AG09309 (cell line): ENCODE results near the gene TNIP2.

ENCODE experiments used
- DNase-seq: peaks from one replicate; pipeline ENCODE4 v3.0.0-alpha.2; 2010; ENCODE audit warnings: low read depth
- H3K4me3 ChIP-seq: 2 replicates; pipeline ENCODE4 v1.5.1; 2011; ENCODE audit warnings: mild to moderate bottlenecking, low read depth, low read length, moderate library complexity; ENCODE audit not compliant: control insufficient read depth
- TF ChIP-seq, protein P1 (sequence below): IDR thresholded peaks from 2 replicates; pipeline ENCODE4 v1.5.1; 2011; ENCODE audit warnings: mild to moderate bottlenecking, low read depth, low read length, inconsistent platforms; ENCODE audit not compliant: insufficient read depth, control insufficient read depth; ENCODE audit errors: missing control alignments

TNIP2 gene

DNA sequence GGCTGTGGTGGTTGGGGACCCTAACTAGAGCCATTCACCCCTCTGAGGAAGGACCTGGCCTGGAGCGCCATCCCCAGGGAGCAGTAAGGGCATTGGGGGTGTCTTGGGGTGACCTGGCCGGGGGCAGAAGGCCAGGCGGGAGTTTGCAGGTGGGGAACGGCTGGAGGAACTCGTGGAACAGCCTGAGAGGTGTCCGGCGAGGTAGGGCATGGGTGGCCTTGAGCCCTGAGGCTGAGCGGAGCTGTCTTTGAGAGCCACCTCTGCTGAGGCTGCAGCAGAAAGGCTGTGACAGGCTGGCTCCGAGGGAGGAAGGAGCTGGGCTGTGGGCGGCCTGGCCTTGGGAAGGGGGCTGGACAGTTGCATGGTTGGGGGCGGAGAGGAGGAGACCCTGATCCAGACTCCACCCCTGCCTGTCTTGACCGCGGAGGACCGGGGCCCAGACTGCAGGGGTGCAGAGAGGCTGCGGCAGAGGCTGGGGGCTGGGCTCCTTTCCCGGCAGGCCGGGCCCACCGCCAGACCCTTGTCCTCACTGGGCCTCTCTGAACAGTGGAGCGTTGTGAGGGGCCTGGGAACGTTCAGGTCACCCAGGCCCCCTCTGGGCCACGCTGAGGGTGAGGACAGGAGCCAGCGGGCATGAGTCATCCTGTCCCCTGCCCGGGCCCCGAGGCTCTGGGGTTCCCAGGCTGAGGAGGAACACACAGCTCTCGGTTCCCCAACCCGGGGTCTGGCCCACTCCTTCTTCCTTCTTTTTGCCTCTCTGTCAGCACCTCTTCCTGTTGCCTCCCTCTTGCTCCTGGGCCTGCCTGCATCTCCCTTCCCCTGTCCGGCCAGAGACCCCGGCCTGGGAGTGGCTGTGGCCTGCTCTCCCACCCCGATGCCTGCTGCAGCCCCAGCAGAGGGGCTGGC is 44.8 kb upstream of the TNIP2 start:
- TF ChIP-seq, protein P1, sequence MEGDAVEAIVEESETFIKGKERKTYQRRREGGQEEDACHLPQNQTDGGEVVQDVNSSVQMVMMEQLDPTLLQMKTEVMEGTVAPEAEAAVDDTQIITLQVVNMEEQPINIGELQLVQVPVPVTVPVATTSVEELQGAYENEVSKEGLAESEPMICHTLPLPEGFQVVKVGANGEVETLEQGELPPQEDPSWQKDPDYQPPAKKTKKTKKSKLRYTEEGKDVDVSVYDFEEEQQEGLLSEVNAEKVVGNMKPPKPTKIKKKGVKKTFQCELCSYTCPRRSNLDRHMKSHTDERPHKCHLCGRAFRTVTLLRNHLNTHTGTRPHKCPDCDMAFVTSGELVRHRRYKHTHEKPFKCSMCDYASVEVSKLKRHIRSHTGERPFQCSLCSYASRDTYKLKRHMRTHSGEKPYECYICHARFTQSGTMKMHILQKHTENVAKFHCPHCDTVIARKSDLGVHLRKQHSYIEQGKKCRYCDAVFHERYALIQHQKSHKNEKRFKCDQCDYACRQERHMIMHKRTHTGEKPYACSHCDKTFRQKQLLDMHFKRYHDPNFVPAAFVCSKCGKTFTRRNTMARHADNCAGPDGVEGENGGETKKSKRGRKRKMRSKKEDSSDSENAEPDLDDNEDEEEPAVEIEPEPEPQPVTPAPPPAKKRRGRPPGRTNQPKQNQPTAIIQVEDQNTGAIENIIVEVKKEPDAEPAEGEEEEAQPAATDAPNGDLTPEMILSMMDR = no peak
- H3K4me3 ChIP-seq = no peak overlapping the region
- DNase-seq = no peak

DNA sequence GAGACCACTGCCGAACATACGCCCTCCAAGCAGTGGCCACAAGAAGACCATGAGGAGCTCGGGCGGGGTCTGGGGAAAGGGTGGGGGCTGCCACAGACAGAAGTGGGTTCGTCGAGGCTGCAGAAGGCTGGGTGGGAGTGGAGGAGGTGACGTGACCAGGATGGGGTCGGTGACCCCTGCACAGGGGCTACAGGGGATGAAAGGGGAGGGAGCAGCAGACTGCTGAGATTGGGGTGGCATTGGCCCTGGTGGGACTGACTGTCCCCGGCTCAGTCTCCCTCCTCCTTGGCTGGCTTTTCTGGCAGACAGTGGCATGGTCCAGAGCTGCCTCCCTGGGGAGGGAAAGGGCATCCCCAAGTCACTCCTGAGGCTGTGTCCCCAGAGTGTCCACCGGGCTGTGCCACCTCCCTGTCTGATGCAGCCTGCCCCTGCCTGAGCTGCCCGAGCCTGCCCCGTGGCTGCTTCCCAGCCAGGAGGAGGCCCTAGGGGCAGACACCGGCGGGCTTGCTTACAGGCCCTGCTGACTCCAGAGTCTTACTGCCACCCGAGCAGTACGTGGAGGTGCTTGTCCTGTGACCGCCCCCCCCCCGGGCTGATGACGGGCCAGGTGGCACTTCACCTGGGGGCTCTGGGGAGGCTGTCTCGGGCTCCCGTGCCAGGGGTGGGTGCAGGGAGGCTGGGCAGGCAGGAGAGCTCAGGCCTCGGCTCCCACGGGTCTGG is 44.0 kb upstream of the TNIP2 start:
- TF ChIP-seq, protein P1 = no peak
- no peak overlapping the region for H3K4me3 ChIP-seq
- no peak for DNase-seq

DNA sequence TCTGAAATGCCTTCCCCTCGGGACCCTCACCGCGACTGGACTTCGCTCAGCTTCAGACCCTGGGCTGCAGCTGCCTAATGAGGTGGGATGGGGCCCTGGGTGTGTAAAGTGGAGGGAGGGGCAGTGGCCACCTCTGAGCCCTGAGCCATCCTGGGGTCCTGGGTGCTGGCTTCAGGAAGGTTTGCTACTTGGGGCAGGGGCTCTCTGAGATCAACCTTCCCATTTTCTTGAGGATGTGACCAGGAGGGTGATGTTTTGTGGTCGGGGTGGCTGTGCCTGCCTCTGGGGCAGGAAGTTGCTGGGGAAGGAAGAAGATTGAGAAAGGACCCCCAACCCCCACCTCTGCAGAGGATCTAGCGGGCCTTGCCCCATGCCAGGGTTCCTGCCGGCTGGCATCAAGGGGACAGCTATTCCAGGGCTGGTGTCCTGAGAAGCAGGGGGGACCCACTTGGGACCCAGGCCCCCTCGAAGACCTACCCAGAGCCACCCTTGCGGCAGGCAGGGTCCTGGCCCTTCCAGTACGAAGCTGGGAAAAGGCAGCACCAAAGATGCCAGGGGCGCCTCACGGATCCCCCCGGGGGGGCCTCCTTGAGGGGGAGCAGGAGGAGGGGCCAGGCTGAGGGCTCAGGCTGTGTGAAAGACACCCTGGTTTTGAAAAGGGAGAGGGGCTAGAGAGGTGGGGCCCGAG is 43.2 kb upstream of the TNIP2 start:
- TF ChIP-seq, protein P1 = no peak
- H3K4me3 ChIP-seq = no peak overlapping the region
- DNase-seq = no peak

DNA sequence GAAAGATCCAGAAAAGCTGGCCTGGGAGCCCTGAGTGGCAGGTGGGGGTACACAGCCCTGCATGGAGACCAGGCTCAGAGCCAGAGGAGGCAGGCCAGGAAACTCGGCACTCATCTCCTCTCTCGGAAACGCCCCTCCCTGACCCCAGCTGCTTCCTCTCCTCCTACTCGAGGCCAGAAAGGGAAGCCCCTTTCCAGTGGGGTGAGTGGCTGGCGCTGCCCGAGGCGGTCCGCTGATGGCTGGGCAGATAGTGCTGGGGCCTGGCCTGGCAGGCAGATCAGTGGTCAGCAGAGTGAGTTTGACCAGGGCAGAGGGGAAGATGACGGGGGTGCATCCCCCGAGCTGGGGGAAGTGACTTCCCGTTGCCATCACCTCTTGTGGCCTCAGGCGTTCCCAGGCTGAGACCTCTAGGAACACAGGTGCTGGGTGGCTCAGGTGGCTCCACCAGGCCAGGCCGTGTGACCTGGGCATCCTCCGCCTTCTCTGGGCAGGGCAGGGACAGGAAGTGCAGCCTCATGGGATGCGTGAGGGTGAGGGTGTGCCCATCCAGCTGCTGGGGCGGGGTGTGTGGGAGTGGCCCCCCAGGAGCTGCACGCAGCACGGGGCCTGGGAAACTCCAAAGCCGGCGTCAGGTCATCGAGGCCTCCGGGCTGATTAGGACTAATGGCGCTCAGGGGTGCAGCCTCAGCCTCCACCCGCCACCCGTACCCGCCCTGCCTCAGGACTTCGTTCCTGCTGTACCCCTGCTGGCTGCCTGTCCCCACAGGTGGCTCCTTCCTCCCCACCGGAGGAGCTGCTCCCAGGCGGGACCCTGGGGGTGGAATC is 42.5 kb upstream of the TNIP2 start:
- DNase-seq = no peak
- TF ChIP-seq, protein P1 = no peak
- no peak overlapping the region for H3K4me3 ChIP-seq

DNA sequence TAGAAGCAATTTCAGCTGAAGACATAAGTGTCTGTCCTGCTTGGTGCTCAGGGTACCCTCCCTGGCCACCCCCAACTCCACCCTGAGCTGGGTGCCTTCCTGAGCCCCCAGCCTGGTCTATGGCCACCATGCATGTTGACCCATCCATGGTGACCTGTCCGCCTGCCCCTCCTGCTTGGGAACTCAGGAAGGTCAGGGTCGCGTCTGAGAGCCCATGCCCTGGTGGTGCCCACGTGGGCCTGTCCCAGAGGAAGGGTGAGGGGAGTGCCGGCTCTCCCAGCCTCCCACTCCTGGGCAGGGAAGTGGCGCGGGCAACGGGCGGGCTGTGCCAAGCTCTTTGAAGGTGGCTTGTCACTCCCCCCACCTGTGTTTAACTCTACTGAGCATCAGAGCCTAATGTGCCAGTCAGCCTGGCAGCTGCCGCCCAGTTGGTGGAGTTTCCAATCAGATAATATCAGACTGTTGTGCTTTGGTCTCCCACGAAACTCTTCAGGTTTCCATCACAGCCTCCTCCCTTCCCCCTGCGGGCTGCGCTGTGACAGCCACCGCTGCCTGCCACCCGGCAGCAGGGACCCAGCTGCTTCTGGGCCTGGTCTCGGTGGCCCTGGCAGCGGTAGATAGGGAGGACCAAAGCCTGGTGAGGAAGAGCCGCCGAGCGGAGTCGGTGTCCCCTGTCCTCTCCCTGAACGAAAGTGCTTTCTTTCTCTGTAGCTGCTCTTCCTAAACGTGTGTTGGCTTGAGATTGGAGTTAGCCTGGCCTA is 41.6 kb upstream of the TNIP2 start:
- TF ChIP-seq, protein P1 = no peak
- no peak overlapping the region for H3K4me3 ChIP-seq
- no peak for DNase-seq
